ENCODE results near the gene NTN1. TPM values are rescaled to one million over a fixed set of nuclear protein-coding genes. Genes with fewer than 3 reads are reported as not detected.
A peak's percentile ranks its signal among the peaks of the same experiment; 100 is the strongest.

The NTN1 gene
- total and polyA plus RNA-seq, 2 of the 13 experiments (the other 11 are each of a cell fraction or from before 2014, with no cell fraction given): 0.04 to 0.05 TPM

DNA sequence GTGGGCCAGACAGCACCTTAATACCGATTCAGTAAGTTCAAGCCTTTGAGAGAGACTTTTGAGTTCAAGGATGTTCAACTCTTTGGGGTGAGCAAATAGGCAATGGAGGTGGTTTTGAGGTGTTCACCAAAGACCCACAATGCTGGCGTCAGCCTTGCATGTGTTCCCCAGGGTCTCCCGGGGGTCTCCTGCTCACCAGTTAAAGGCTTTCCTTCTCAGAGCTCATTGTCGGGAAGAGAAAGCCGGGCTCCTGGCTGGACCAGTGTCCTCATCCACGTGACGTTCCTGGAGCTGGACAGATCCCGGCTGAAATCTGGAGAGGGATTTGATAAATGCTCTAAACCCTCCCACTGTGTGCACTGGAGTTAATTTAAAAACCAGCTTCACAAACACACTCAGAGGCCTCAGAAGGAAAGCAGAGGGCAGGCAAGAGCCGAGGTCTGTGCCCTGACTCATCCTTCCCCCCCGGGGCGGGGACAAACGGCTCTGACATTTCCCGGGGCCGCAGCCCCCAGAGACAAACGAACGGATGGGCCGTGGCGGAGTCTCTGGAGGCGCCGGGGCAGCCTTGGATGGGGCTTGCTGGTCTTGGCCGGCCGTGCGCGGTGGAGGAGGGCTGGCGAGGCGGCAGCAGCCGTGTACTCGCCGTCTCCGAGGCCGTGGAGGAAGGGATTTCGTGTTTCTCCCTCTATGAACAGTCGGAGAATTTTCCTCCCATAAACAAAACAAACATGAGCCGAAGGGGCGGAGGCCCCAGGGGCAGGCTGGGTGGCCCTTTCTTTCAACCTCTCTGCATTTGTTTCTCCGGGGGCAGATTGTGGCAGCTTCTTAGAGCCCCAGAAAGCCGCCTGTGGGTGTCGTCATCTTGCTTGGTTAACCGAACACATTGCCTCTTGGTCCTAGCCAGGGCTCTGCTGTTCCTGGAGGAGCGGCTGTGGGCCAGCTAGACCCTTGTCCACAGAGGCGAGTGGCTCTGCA, 94.2 kb downstream of the NTN1 start (continued):
- TF ChIP-seq, protein P1, sequence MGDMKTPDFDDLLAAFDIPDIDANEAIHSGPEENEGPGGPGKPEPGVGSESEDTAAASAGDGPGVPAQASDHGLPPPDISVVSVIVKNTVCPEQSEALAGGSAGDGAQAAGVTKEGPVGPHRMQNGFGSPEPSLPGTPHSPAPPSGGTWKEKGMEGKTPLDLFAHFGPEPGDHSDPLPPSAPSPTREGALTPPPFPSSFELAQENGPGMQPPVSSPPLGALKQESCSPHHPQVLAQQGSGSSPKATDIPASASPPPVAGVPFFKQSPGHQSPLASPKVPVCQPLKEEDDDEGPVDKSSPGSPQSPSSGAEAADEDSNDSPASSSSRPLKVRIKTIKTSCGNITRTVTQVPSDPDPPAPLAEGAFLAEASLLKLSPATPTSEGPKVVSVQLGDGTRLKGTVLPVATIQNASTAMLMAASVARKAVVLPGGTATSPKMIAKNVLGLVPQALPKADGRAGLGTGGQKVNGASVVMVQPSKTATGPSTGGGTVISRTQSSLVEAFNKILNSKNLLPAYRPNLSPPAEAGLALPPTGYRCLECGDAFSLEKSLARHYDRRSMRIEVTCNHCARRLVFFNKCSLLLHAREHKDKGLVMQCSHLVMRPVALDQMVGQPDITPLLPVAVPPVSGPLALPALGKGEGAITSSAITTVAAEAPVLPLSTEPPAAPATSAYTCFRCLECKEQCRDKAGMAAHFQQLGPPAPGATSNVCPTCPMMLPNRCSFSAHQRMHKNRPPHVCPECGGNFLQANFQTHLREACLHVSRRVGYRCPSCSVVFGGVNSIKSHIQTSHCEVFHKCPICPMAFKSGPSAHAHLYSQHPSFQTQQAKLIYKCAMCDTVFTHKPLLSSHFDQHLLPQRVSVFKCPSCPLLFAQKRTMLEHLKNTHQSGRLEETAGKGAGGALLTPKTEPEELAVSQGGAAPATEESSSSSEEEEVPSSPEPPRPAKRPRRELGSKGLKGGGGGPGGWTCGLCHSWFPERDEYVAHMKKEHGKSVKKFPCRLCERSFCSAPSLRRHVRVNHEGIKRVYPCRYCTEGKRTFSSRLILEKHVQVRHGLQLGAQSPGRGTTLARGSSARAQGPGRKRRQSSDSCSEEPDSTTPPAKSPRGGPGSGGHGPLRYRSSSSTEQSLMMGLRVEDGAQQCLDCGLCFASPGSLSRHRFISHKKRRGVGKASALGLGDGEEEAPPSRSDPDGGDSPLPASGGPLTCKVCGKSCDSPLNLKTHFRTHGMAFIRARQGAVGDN (CRISPR knock-in tag; IDR thresholded peaks at IDR 0.05): peak; percentile 24; the same call in 1 of the 2 replicates

DNA sequence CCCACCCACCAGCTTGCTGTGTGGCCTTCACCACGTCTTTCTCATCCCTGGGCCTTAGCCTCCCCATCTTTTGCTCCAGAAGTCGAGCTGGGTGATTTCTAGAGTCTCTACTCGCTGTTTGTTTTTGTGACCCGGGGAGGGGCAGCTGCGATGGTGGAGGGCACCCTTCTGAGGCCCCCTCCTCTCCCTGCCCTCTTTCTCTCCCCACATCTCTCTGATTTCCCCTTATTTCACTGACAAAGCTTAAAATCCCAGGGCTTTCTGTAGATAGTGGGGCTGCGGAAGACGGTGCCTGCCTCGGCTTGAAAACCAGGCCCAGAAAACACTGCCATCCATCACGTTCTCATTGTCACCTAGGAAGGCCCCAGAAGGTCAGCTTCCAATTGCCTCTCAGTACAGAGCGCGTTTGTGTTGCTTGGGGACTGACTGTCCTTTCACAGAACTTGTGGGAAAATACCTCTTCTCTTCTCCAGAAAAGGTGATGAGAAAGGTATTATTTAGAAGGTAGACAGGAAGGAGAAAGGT, 95.1 kb downstream of the NTN1 start:
- WGBS (ENCODE audit: low lambda C conversion rate): 35% methylated on average over 10 of the region's 11 CpGs
- H3K9ac ChIP-seq (ENCODE audit: insufficient read depth, low read depth, low read length): no peak overlapping the region
- ChIA-PET CTCF (ENCODE audit: low intra/inter-chr PET ratio, low total read pairs) (no interaction called here), POLR2A (no interaction called here)
- H3K4me1 ChIP-seq (ENCODE audit: insufficient read depth, low read length): peaks cover 12% of the 10 kb centered on the region; the same call in 1 of the 2 replicates
- H3K27me3 ChIP-seq (ENCODE audit: control insufficient read depth in 1 of 2, insufficient read depth in 2 of 2, low read length in 2 of 2): peaks cover 1 to 39% of the 10 kb centered on the region in 2 experiments; a peak in 4 of 5 replicates
- no peaks in the 10 kb centered on the region for H3K9me3 ChIP-seq (ENCODE audit: low read length)
- no TSS peak for BruUV-seq (replicated peaks)
- FAIRE-seq (no peak), ATAC-seq (no peak), DNase-seq (ENCODE audit: low spot score) (no peak)
- no peaks in the 10 kb centered on the region for H4K20me1 ChIP-seq (ENCODE audit: insufficient read depth, low read length)
- H3K79me2 ChIP-seq (ENCODE audit: insufficient read depth, low read length): no peaks in the 10 kb centered on the region
- H3K27ac ChIP-seq (ENCODE audit: extremely low read length, insufficient read depth, low read length): no peak overlapping the region
- intact Hi-C loops (cut with micrococcal nuclease; ENCODE audit: unreplicated experiment): no loop called here
- H3K36me3 ChIP-seq (replicated peaks in 1 of 2; ENCODE audit: control insufficient read depth in 1 of 2, insufficient read depth in 2 of 2, low read length in 2 of 2): no peaks in the 10 kb centered on the region
- H3K4me3 ChIP-seq (replicated peaks in 1 of 3; ENCODE audit: insufficient read depth in 1 of 3, low read depth in 2 of 3, low read length in 3 of 3): no peak overlapping the region
- in situ Hi-C loops (cut with HindIII; ENCODE audit: extremely low pct_ligation_motif_present, low pct_unique_long_range_greater_than_20kb): no loop called here
- no peak overlapping the region for H3K4me2 ChIP-seq (ENCODE audit: low read depth, low read length)
- no peak overlapping the region for H2AFZ ChIP-seq (ENCODE audit: low read length)
- TF ChIP-seq NR2F6 (IDR thresholded peaks at IDR 0.05) (no peak), NR2F6 (CRISPR knock-in tag; IDR thresholded peaks at IDR 0.05) (no peak), BORCS8-MEF2B (CRISPR knock-in tag; IDR thresholded peaks at IDR 0.05) (no peak), ZNF484 (CRISPR knock-in tag; IDR thresholded peaks at IDR 0.05; ENCODE audit: borderline replicate concordance, low read depth) (no peak), GATAD1 (CRISPR knock-in tag; IDR thresholded peaks at IDR 0.05) (no peak)
- TF ChIP-seq, protein P2, sequence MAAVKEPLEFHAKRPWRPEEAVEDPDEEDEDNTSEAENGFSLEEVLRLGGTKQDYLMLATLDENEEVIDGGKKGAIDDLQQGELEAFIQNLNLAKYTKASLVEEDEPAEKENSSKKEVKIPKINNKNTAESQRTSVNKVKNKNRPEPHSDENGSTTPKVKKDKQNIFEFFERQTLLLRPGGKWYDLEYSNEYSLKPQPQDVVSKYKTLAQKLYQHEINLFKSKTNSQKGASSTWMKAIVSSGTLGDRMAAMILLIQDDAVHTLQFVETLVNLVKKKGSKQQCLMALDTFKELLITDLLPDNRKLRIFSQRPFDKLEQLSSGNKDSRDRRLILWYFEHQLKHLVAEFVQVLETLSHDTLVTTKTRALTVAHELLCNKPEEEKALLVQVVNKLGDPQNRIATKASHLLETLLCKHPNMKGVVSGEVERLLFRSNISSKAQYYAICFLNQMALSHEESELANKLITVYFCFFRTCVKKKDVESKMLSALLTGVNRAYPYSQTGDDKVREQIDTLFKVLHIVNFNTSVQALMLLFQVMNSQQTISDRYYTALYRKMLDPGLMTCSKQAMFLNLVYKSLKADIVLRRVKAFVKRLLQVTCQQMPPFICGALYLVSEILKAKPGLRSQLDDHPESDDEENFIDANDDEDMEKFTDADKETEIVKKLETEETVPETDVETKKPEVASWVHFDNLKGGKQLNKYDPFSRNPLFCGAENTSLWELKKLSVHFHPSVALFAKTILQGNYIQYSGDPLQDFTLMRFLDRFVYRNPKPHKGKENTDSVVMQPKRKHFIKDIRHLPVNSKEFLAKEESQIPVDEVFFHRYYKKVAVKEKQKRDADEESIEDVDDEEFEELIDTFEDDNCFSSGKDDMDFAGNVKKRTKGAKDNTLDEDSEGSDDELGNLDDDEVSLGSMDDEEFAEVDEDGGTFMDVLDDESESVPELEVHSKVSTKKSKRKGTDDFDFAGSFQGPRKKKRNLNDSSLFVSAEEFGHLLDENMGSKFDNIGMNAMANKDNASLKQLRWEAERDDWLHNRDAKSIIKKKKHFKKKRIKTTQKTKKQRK (IDR thresholded peaks at IDR 0.05; ENCODE audit: low read length): no peak
- TF ChIP-seq, protein P3, sequence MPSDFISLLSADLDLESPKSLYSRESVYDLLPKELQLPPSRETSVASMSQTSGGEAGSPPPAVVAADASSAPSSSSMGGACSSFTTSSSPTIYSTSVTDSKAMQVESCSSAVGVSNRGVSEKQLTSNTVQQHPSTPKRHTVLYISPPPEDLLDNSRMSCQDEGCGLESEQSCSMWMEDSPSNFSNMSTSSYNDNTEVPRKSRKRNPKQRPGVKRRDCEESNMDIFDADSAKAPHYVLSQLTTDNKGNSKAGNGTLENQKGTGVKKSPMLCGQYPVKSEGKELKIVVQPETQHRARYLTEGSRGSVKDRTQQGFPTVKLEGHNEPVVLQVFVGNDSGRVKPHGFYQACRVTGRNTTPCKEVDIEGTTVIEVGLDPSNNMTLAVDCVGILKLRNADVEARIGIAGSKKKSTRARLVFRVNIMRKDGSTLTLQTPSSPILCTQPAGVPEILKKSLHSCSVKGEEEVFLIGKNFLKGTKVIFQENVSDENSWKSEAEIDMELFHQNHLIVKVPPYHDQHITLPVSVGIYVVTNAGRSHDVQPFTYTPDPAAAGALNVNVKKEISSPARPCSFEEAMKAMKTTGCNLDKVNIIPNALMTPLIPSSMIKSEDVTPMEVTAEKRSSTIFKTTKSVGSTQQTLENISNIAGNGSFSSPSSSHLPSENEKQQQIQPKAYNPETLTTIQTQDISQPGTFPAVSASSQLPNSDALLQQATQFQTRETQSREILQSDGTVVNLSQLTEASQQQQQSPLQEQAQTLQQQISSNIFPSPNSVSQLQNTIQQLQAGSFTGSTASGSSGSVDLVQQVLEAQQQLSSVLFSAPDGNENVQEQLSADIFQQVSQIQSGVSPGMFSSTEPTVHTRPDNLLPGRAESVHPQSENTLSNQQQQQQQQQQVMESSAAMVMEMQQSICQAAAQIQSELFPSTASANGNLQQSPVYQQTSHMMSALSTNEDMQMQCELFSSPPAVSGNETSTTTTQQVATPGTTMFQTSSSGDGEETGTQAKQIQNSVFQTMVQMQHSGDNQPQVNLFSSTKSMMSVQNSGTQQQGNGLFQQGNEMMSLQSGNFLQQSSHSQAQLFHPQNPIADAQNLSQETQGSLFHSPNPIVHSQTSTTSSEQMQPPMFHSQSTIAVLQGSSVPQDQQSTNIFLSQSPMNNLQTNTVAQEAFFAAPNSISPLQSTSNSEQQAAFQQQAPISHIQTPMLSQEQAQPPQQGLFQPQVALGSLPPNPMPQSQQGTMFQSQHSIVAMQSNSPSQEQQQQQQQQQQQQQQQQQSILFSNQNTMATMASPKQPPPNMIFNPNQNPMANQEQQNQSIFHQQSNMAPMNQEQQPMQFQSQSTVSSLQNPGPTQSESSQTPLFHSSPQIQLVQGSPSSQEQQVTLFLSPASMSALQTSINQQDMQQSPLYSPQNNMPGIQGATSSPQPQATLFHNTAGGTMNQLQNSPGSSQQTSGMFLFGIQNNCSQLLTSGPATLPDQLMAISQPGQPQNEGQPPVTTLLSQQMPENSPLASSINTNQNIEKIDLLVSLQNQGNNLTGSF (CRISPR knock-in tag; IDR thresholded peaks at IDR 0.05): no peak

Measured in HepG2 (cell line).